GM12872 (cell line): Measurements from ENCODE around the gene ACTR8.

Experiments
- CTCF ChIP-seq: IDR thresholded peaks from 3 replicates; pipeline ENCODE4 v1.5.1; 2011; ENCODE audit warnings: low read depth, mild to moderate bottlenecking, low read length, moderate library complexity; ENCODE audit not compliant: insufficient read depth

The ACTR8 gene

GRCh38 chr3:53884623-53885022, 2.7 kb upstream of the ACTR8 start:
- TF ChIP-seq CTCF = no peak

GRCh38 chr3:53883008-53883407, 1.1 kb upstream of the ACTR8 start:
- TF ChIP-seq CTCF = no peak

DNA sequence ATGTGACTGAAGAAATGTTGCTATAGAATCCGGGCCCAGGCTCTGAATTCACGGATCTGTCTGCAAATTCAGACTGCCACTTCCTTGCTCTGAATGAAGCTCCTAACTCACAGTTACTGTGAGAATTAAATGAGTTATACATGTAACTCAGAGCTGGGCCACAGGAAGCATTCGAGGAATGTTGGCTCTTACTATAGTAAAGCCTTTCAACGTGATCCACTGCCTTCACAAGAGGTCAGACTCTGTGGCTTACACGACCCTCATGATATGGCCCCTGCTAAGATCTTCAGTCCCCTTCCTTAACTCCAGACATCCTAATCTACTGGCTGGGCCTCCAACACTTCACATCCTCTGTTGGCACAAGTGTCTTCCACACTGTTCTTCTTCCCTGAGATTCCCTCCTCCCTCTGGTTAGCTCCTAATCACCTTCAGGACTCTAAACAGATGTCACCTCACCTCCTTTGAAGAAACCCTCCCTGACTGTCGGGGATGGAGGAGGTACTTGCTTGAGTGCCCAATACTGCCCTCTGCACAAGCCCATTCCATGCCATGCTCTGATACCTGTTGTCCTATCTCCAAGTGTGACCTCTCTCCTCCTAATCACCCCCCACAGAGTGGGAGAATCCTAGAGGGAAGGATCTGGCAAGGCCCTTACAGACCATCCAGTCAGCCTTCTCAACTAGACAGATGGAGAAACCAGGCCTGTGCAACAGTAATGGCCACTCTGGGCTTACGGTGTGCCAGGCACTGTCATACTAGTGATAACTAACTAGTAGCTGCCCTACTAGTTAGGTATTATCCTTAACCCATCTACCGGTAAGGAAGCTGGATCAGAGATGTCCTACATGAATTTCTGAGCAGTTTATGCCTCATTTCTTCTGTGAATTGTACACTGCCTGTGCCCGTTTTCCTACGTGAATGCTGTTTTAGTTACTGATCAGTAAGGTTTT, 1.3 kb downstream of the ACTR8 start:
- no peak for TF ChIP-seq CTCF

GRCh38 chr3:53865732-53866499, 16.0 kb downstream of the ACTR8 start:
- no peak for TF ChIP-seq CTCF

DNA sequence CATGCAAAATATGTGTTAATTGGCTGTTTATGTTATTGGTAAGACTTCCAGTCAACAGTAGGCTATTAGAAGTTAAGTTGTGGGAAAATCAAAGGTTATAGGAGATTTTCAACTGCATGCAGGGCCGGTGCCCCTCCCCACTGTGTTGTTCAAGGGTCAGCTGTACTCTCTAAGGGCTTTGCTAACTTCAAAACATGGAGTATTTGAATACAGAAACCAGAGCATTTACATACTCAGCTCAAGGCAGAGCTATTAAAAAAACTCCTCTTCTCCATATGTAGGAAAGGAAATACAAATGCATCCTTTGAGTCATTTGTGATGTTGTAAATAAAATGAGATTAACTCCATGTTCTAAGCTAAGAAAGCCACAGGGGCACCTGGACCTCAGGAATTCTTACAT, 18.8 kb downstream of the ACTR8 start:
- TF ChIP-seq CTCF = no peak

DNA sequence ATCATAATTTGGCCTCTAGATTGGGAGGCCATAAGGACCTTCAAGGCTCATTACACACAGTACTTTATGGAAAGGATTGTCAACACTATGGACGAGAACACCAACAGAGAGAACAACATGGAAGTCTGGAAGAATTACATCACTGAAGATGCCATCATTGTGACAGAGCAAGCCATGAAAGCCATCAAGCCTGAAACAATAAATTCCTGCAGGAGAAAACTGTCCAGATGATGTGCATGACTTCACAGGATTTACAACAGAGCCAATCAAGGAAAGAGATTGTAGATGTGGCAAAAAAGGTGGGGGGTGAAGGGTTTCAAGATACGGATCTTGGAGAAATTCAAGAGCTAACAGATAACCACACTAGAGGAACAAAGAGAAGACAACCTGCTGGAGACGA, 19.7 kb downstream of the ACTR8 start:
- no peak for TF ChIP-seq CTCF

DNA sequence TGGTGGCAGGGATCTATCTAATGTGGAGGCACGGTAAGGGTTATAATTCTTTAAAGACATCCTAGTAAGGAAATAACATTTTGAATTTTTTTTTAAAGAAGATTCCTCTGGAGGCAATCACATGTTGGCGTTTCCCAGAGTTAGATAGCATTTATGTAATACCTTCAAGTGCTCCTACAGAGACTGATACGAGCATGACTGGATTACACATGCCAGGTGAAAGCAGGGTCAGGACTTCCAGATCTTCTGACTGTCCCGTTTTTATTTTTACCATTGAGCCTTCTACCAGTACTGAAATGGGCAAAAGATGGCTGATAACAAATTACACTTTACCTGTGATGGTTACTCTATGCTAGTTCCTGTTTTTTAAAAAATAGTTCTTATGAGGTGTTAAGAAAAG, 21.8 kb downstream of the ACTR8 start:
- TF ChIP-seq CTCF = no peak
